Motor neuron (in vitro differentiated cells): ENCODE data around the gene LRRC71. TPM values are rescaled to one million over a fixed set of nuclear protein-coding genes. Genes with fewer than 3 reads are reported as not detected.

ENCODE experiments used
- ATAC-seq, 8 experiments: fragments of 200-7000 bp; cut with Tn5 transposase; replicated peaks in 6 of 8; 2 replicates each; pipeline ENCODE4 v1.8.0; 2021; ENCODE audit warnings: mild to moderate bottlenecking in 8 of 8, moderate library complexity in 8 of 8
- H3K27ac ChIP-seq, 2 donors: fragments of 250-450 bp; sonication (Bioruptor Pico); 2 replicates each; pipeline ENCODE4 v1.9.0; 2021; ENCODE audit warnings: antibody characterized with exemption in 2 of 2, mild to moderate bottlenecking in 2 of 2, moderate library complexity in 1 of 2
- H3K4me1 ChIP-seq, 2 donors: fragments of 250-450 bp; sonication (Bioruptor Pico); replicated peaks in 1 of 2; 2 replicates each; pipeline ENCODE4 v1.6.1; 2021; ENCODE audit warnings: antibody characterized with exemption in 2 of 2, mild to moderate bottlenecking in 2 of 2, moderate library complexity in 1 of 2
- H3K4me3 ChIP-seq, 5 donors: fragments of 250-450 bp; sonication (Bioruptor Pico); 2 replicates each; pipeline ENCODE4 v1.9.0; 2021; ENCODE audit warnings: antibody characterized with exemption in 5 of 5, mild to moderate bottlenecking in 5 of 5, moderate library complexity in 4 of 5
- WGBS, 10 experiments: fragments of 450-650 bp; shearing (Covaris generic); methylation state at CpG; one replicate each; pipeline ENCODE4 v1.0.0; 2022; 5-methylcytosine and 5-hydroxymethylcytosine counted together
- in situ Hi-C, 9 experiments: fragments of 400-800 bp; cut with MboI; loops; one replicate each; pipeline ENCODE4 v1.15.0; 2021; ENCODE audit warnings: low sequenced_read_pairs in 9 of 9, low pct_unique_long_range_greater_than_20kb in 2 of 9; ENCODE audit not compliant: unreplicated experiment in 9 of 9
- total RNA-seq, 8 experiments: library from RNA; unstranded; fragments of 300-600 nt; gene quantifications; 2 replicates each; pipeline versions ENCODE4 v1.2.3 to v1.2.4, GENCODE V29; 2022

The LRRC71 gene
- total RNA-seq, 8 experiments from 2014 or later = 0.83 to 2.3 (median 1.3) TPM; not detected in 1

DNA sequence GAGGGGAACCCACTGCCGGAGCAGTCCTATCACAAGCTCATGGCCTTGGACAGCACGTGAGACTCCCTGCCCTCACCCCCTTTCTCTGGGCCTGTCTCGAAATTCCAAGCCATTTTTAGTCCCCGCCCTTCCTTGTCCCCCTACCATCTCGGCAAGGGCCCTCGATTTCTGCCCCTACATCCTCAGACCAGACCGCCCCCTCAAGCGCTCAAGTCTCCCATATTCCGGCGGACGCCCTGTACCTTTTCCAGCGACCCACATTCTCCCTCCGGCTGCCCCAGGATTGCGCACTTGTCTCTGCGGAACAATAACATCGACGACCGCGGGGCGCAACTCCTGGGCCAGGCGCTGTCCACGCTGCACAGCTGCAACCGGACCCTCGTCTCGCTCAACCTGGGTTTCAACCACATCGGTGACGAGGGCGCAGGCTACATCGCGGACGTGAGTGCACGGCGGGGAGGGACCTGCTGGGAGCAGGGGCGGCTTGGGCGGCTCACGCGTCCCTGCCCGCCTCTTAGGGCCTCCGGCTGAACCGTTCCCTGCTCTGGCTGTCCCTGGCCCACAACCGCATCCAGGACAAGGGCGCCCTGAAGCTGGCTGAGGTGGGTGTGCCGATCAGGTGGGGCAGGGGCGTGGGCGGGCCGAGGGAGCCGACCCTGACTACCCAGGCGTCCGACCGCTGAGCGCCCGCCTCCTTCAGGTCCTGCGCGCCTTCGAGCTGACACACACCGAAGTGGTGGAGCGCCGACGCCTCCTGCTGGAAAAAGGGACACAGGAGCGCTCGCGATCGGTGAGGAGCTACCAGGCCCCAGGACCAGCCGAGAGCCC, 7.0 kb downstream of the LRRC71 start:
- WGBS, 10 experiments = 3 to 60% (median 11%) methylated on average over 1 to 24 of the region's 64 CpGs; no CpG with 5 or more reads in 3 of the 10 experiments

DNA sequence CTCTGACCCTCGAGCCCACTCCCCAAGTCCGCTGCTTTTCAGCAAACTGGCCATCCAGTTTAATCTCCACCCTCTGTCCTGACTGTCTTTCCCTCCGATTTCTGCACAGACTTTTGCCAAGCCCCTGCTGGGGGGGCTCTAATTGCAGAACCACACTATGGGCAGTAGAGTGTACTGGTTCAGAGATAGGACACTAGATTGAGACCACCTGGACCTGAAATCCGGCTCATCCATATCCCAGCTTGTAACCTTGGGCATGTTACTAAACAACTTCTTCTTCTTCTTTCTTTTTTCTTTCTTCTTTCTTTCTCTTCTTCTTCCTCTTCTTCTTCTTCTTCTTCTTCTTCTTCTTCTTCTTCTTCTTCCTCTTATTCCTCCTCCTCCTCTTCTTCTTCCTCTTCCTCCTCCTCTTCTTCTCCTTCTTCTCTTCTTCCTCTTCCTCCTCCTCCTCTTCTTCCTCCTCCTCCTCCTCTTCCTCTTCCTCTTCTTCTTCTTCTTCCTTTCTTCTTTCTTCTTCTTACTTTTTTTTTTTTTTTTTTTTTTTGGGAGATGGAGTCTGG, 7.7 kb downstream of the LRRC71 start:
- Histone ChIP-seq H3K4me3 (peak overlapping the region in 2 of 5 donors; percentile 26), H3K4me1 (peaks cover 2 to 31% of the 10 kb centered on the region in 2 donors), H3K27ac (no peak overlapping the region)
- WGBS, 10 experiments = 0 to 20% (median 0%) methylated on average over 2 to 3 of the region's 4 CpGs; no CpG with 5 or more reads in 1 of the 10 experiments
- peak in 4 of 8 experiments; percentile 12 to 43 (median 14) for ATAC-seq
- in situ Hi-C loops = no loop called here

More for the DNA sequence above, 7.0 kb downstream of the LRRC71 start:
- in situ Hi-C loops = no loop called here
- H3K27ac ChIP-seq = no peak overlapping the region
- H3K4me1 ChIP-seq = peaks cover 2 to 25% of the 10 kb centered on the region in 2 donors
- ATAC-seq = peak; percentile 73 to 91 (median 77)
- H3K4me3 ChIP-seq = peak overlapping the region; percentile 17 to 26 (median 23)

DNA sequence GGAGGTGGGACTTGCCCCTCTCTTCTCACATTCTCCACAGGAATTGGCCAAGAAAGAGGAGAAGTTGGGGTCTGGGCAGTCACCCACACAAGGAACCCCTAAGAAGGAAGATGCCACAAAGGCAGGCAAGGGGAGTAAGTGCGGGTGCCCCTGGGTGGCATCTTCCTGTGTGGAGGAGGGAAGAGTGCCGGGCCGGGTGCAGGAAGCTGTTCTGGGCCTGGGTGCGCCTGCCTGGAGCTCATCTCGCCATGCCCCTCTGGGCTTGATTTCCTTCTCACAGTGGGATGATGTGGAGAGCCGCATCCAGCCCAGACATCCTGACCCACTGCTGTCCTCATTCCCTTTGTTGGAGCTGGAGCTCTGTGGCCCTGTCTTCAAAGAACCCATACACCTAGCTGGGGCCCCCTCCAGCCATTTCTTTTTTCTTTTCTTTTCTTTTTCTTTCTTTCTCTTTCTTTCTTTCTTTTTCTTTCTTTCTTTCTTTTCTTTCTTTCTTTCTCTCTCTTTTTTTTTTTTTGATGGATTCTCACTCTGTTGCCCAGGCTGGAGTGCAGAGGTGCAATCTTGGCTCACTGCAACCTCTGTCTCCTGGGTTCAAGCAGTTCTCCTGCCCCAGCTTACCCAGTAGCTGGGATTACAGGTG, 9.3 kb downstream of the LRRC71 start:
- 19 to 80% (median 73%) methylated on average over 2 to 6 of the region's 6 CpGs; no CpG with 5 or more reads in 2 of the 10 experiments for WGBS, 10 experiments
- peaks cover 0 to 22% of the 10 kb centered on the region in 2 donors for H3K4me1 ChIP-seq
- H3K27ac ChIP-seq = no peak overlapping the region
- in situ Hi-C loops = no loop called here
- ATAC-seq = no peak
- no peak overlapping the region for H3K4me3 ChIP-seq

GRCh38 chr1:156930483-156930882, 10.1 kb downstream of the LRRC71 start:
- no peak for ATAC-seq
- in situ Hi-C loops = no loop called here
- Histone ChIP-seq H3K4me3 (no peak overlapping the region), H3K4me1 (peaks cover 0 to 22% of the 10 kb centered on the region in 2 donors), H3K27ac (no peak overlapping the region)
- 25 to 90% (median 49%) methylated on average over 2 to 4 of the region's 4 CpGs; no CpG with 5 or more reads in 6 of the 10 experiments for WGBS, 10 experiments

- in situ Hi-C loops = no loop called here
- H3K27ac ChIP-seq = no peak overlapping the region
- no peak overlapping the region for H3K4me3 ChIP-seq
- peak in 3 of 8 experiments; percentile 2 to 41 (median 15) for ATAC-seq
- 45 to 100% (median 72%) methylated on average over 1 to 11 of the region's 11 CpGs for WGBS, 10 experiments
- peaks cover 0 to 22% of the 10 kb centered on the region in 2 donors for H3K4me1 ChIP-seq
Observed at GRCh38 chr1:156931211-156931952, 10.9 kb downstream of the LRRC71 start.

DNA sequence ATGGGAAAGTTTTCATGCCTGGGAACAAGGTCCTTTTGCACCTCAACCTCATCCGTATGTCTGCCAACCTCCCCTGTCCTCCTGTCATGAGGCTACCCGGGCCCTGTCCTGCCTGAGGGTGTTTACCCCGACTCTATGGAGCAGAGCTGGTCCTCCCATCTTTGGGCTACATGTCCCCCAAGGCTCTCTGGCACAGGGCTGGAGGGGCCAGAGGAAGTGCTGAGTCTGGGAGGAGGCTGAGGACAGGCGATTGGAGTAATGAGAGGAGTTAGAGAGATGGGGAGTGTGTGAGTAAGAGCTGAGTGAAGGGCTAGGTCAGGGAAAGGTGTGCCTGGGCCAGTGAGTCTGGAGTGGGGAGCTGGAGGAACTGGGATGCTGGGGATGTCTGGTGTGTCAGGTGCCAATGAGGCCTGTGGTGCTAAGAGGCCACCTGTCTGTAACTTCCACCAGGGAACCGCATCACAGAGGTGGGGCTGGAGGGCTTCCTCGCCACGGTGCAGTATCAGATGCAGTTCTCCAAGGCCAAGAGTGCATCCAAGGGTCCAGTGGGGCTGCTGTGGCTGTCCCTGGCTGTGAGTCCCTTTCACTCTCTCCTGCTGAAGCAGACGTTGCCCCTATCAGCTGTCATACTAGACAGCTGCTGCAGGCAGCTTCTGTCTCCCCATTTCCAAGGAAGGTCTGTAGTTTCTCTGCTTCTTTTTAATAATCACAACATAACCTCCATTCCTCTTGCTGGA, 11.7 kb downstream of the LRRC71 start:
- ATAC-seq = no peak
- in situ Hi-C loops = no loop called here
- Histone ChIP-seq H3K27ac (no peak overlapping the region), H3K4me1 (peaks cover 0 to 22% of the 10 kb centered on the region in 2 donors), H3K4me3 (no peak overlapping the region)
- 0 to 100% (median 57%) methylated on average over 1 to 8 of the region's 8 CpGs; no CpG with 5 or more reads in 3 of the 10 experiments for WGBS, 10 experiments

DNA sequence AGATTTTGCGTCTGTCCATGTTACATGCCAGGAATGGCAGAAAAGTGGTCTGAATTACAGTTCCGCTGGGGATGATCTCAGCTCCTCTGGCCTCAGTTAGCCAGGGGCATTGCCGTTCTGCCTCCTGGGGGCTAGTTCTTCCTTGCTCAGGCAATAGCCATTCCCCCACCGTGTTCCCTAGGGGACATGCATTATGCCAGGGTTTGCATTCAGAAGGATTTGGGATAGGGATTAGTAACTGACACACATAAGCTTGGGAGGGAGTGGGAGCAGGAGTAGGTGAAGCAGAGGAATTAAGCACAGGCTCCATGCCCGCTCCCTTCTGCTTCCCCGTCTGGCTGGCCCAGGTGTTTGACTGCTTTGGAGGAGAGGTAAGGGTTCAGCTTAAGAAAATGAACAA, 12.7 kb downstream of the LRRC71 start:
- in situ Hi-C loops = no loop called here
- no peak overlapping the region for H3K4me3 ChIP-seq
- ATAC-seq = no peak
- 60 to 100% (median 80%) methylated on average over 1 to 6 of the region's 6 CpGs; no CpG with 5 or more reads in 3 of the 10 experiments for WGBS, 10 experiments
- peaks cover 0 to 16% of the 10 kb centered on the region in 2 donors for H3K4me1 ChIP-seq
- no peak overlapping the region for H3K27ac ChIP-seq

GRCh38 chr1:156935505-156936128, 15.2 kb downstream of the LRRC71 start:
- in situ Hi-C loops = no loop called here

DNA sequence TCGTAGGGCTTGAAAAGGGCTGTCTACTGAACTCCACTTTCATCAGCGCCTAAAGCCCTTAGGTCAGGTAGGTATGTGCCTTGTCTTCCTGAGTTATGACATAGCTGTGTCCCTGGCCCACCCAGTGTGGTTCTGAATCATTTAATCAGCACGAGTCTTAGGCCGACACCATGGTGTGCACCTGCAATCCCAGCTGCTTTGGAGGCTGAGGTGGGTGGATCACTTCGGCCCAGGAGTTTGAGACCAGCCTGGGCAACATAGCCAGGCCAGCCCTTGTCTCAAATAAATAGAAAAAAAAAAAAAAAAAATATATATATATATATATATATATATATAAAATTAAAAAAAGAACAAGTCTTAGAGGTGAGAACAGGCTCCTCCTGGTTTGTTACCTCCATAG, 15.8 kb downstream of the LRRC71 start:
- Histone ChIP-seq H3K4me3 (no peak overlapping the region), H3K27ac (no peak overlapping the region), H3K4me1 (peaks cover 0 to 15% of the 10 kb centered on the region in 2 donors)
- WGBS, 10 experiments = 80 to 100% (median 100%) methylated on average over 1 to 5 of the region's 5 CpGs; no CpG with 5 or more reads in 3 of the 10 experiments
- ATAC-seq = no peak
- in situ Hi-C loops = no loop called here

More at GRCh38 chr1:156935505-156936128, 15.2 kb downstream of the LRRC71 start:
- H3K4me1 ChIP-seq = peaks cover 0 to 16% of the 10 kb centered on the region in 2 donors
- no peak overlapping the region for H3K4me3 ChIP-seq
- 61 to 92% (median 88%) methylated on average over 4 to 8 of the region's 17 CpGs; no CpG with 5 or more reads in 6 of the 10 experiments for WGBS, 10 experiments
- H3K27ac ChIP-seq = no peak overlapping the region
- ATAC-seq = peak in 3 of 8 experiments; percentile 23 to 90 (median 30)

GRCh38 chr1:156936721-156937220, 16.3 kb downstream of the LRRC71 start:
- Histone ChIP-seq H3K4me1 (peaks cover 0 to 9% of the 10 kb centered on the region in 2 donors), H3K4me3 (no peak overlapping the region), H3K27ac (no peak overlapping the region)
- ATAC-seq = peak in 2 of 8 experiments; percentile 8 to 16
- 76 to 90% (median 84%) methylated on average over 2 to 3 of the region's 10 CpGs; no CpG with 5 or more reads in 6 of the 10 experiments for WGBS, 10 experiments
- in situ Hi-C loops = no loop called here

- Histone ChIP-seq H3K27ac (no peak overlapping the region), H3K4me3 (no peak overlapping the region), H3K4me1 (peaks cover 0 to 4% of the 10 kb centered on the region in 2 donors)
- in situ Hi-C loops = no loop called here
- ATAC-seq = no peak
- WGBS, 10 experiments = 73 to 100% (median 92%) methylated on average over 1 to 7 of the region's 8 CpGs; no CpG with 5 or more reads in 6 of the 10 experiments
Observed at GRCh38 chr1:156937883-156938282, 17.5 kb downstream of the LRRC71 start.
